PC-9 (cell line): ENCODE data around the gene RALGPS2. TPM values are rescaled to one million over a fixed set of nuclear protein-coding genes. Genes with fewer than 3 reads are reported as not detected.

Source experiments
- BruUV-seq: library from RNA; stranded (reverse); fragments of 400-500 nt; replicated peaks from 2 replicates; lab custom pipeline; 2021; lab: Mats Ljungman, UMichigan
- CTCF ChIA-PET: fragments of 300-600 bp; sonication (Branson Sonifier 250); formaldehyde crosslinking; loops from one replicate; lab custom pipeline; 2022; ENCODE audit warnings: antibody characterized with exemption; lab: Charles Lee
- POLR2A ChIA-PET: fragments of 300-600 bp; sonication (Branson Sonifier 250); formaldehyde crosslinking; loops from one replicate; lab custom pipeline; 2022; ENCODE audit warnings: antibody characterized with exemption; ENCODE audit not compliant: unreplicated experiment; lab: Charles Lee
- DNase-seq, 2 experiments: peaks; one replicate each; pipeline versions ENCODE4 v3.0.0 to v3.0.0-alpha.2; 2015 to 2022; ENCODE audit warnings: mixed read lengths in 1 of 2
- H2AFZ ChIP-seq: fragments of 200-600 bp; sonication (generic); 2 replicates; pipeline ENCODE4 v1.8.1; 2017; ENCODE audit warnings: antibody characterized with exemption
- H3F3A ChIP-seq: fragments of 200-600 bp; sonication (generic); 2 replicates; pipeline ENCODE4 v1.8.1; 2017; ENCODE audit warnings: antibody characterized with exemption, mild to moderate bottlenecking, low read depth; ENCODE audit not compliant: insufficient read depth
- H3K27ac ChIP-seq: fragments of 200-600 bp; sonication (generic); 2 replicates; pipeline ENCODE4 v1.6.1; 2016; ENCODE audit warnings: mixed run types
- H3K27me3 ChIP-seq: fragments of 200-600 bp; sonication (generic); 2 replicates; pipeline ENCODE4 v1.6.1; 2016; ENCODE audit warnings: low read depth, mixed run types; ENCODE audit not compliant: insufficient read depth
- H3K36me3 ChIP-seq: fragments of 200-600 bp; sonication (generic); 2 replicates; pipeline ENCODE4 v1.6.1; 2016; ENCODE audit warnings: low read depth, mixed run types
- H3K4me1 ChIP-seq: fragments of 200-600 bp; sonication (generic); replicated peaks from 2 replicates; pipeline ENCODE4 v1.6.1; 2016; ENCODE audit warnings: mixed run types; ENCODE audit not compliant: insufficient read depth
- H3K4me2 ChIP-seq: fragments of 200-600 bp; sonication (generic); 2 replicates; pipeline ENCODE4 v1.6.1; 2017; ENCODE audit warnings: mixed run types
- H3K4me3 ChIP-seq: fragments of 200-600 bp; sonication (generic); 2 replicates; pipeline ENCODE4 v1.6.1; 2016; ENCODE audit warnings: mixed run types
- H3K79me2 ChIP-seq: fragments of 200-600 bp; sonication (generic); 2 replicates; pipeline ENCODE4 v1.6.1; 2017; ENCODE audit warnings: low read depth, mixed run types
- H3K9me2 ChIP-seq: fragments of 200-600 bp; sonication (generic); 2 replicates; pipeline ENCODE4 v1.8.1; 2017; ENCODE audit warnings: mild to moderate bottlenecking; ENCODE audit not compliant: insufficient read depth
- H3K9me3 ChIP-seq: fragments of 200-600 bp; sonication (generic); 2 replicates; pipeline ENCODE4 v1.8.1; 2016; ENCODE audit warnings: low read depth; ENCODE audit not compliant: insufficient read depth
- H4K20me1 ChIP-seq: fragments of 200-600 bp; sonication (generic); 2 replicates; pipeline ENCODE4 v1.8.1; 2017; ENCODE audit not compliant: insufficient read depth
- CTCF ChIP-seq: fragments of 200-600 bp; sonication (generic); conservative IDR thresholded peaks from 2 replicates; pipeline ENCODE4 v1.6.1; 2017; ENCODE audit warnings: mixed run types, antibody characterized with exemption, mild to moderate bottlenecking, moderate library complexity
- EZH2 ChIP-seq: fragments of 200-600 bp; sonication (generic); IDR thresholded peaks from 2 replicates; pipeline ENCODE4 v1.8.0; 2017; ENCODE audit warnings: antibody characterized with exemption, low read depth
- intact Hi-C: fragments of 100-400 bp; cut with micrococcal nuclease; formaldehyde crosslinking; loops from one replicate; pipeline ENCODE4 v1.10.0; 2022; ENCODE audit not compliant: unreplicated experiment
- total RNA-seq: library from RNA; stranded (reverse); gene quantifications from 2 replicates; pipeline ENCODE4 v1.2.3, GENCODE V29; 2021

Gene RALGPS2
- total RNA-seq, 1 experiment from 2014 or later: 62.4 TPM

GRCh38 chr1:178868706-178869105, 143.7 kb downstream of the RALGPS2 start:
- Histone ChIP-seq H3K9me3 (no peaks in the 10 kb centered on the region), H2AFZ (no peak overlapping the region), H3K27me3 (no peaks in the 10 kb centered on the region), H3F3A (no peaks in the 10 kb centered on the region; the same call in none of the 2 replicates), H3K4me3 (no peak overlapping the region), H3K27ac (no peak overlapping the region), H3K36me3 (0 out of 2 replicates have a peak, but pooled peaks cover 3% of the 10 kb centered on the region), H3K9me2 (no peaks in the 10 kb centered on the region), H3K4me2 (no peak overlapping the region), H3K4me1 (peaks cover 17% of the 10 kb centered on the region), H3K79me2 (no peaks in the 10 kb centered on the region), H4K20me1 (peaks cover 6% of the 10 kb centered on the region; the same call in 1 of the 2 replicates)
- BruUV-seq: no TSS peak
- TF ChIP-seq EZH2 (no peak), CTCF (no peak)
- POLR2A ChIA-PET: no interaction called here
- intact Hi-C loops: no loop called here
- DNase-seq: no peak
- CTCF ChIA-PET: interaction anchor here (0.6 kb wide), 1 partner anchor 718 kb away, joined by 10 read pairs; no protein-coding TSS in a partner anchor

- H3K79me2 ChIP-seq: no peaks in the 10 kb centered on the region
- no peaks in the 10 kb centered on the region for H3K9me3 ChIP-seq
- H2AFZ ChIP-seq: no peak overlapping the region
- no peak for DNase-seq
- H3K4me3 ChIP-seq: no peak overlapping the region
- H3K9me2 ChIP-seq: no peaks in the 10 kb centered on the region
- H3F3A ChIP-seq: no peaks in the 10 kb centered on the region; the same call in none of the 2 replicates
- H3K4me1 ChIP-seq: peaks cover 17% of the 10 kb centered on the region
- intact Hi-C loops: no loop called here
- no TSS peak for BruUV-seq
- ChIA-PET CTCF (no interaction called here), POLR2A (no interaction called here)
- H4K20me1 ChIP-seq: peaks cover 6% of the 10 kb centered on the region; the same call in 1 of the 2 replicates
- H3K4me2 ChIP-seq: no peak overlapping the region
- H3K36me3 ChIP-seq: 0 out of 2 replicates have a peak, but pooled peaks cover 3% of the 10 kb centered on the region
- TF ChIP-seq CTCF (no peak), EZH2 (no peak)
- H3K27ac ChIP-seq: no peak overlapping the region
- no peaks in the 10 kb centered on the region for H3K27me3 ChIP-seq
Measured at GRCh38 chr1:178869119-178869697, 144.2 kb downstream of the RALGPS2 start.

- intact Hi-C loops: no loop called here
- no peak overlapping the region for H3K27ac ChIP-seq
- no peaks in the 10 kb centered on the region for H3K9me2 ChIP-seq
- 0 out of 2 replicates have a peak, but pooled peaks cover 3% of the 10 kb centered on the region for H3K36me3 ChIP-seq
- ChIA-PET CTCF (no interaction called here), POLR2A (no interaction called here)
- H3F3A ChIP-seq: no peaks in the 10 kb centered on the region; the same call in none of the 2 replicates
- H3K4me1 ChIP-seq: peaks cover 17% of the 10 kb centered on the region
- no peak for DNase-seq
- BruUV-seq: no TSS peak
- no peak for TF ChIP-seq EZH2
- no peak for TF ChIP-seq CTCF
- peaks cover 6% of the 10 kb centered on the region; the same call in 1 of the 2 replicates for H4K20me1 ChIP-seq
- no peaks in the 10 kb centered on the region for H3K27me3 ChIP-seq
- no peak overlapping the region for H3K4me3 ChIP-seq
- H2AFZ ChIP-seq: no peak overlapping the region
- H3K79me2 ChIP-seq: no peaks in the 10 kb centered on the region
- H3K9me3 ChIP-seq: no peaks in the 10 kb centered on the region
- H3K4me2 ChIP-seq: no peak overlapping the region
Measured at GRCh38 chr1:178870221-178870620, 145.2 kb downstream of the RALGPS2 start.
